GM19043 (cell line): ENCODE results near the gene GDA.

Source experiments
- ATAC-seq: cut with Tn5 transposase; IDR thresholded peaks from one replicate; pipeline ENCODE4 v1.9.1; 2021; ENCODE audit warnings: low read depth; ENCODE audit not compliant: unreplicated experiment

Gene GDA

DNA sequence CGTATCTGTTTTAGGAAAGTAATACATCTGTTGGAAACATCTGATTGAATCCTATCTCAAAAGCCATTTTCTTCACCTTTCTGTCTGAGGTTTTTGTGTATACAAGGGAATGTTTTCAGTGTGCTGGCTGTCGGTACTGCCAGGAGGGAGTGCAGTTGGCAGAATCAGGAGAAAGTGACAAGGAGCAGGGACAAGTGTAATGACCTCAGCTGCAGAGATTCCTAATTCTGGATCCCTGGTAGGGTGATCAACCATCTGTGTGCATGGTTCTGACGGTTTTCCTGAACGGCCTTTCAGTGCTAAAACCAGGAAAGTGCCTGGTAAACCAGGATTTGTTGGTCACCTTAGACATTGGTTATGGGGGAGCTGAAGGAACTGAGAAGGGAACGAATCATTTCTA, 1.6 kb upstream of the GDA start:
- no peak for ATAC-seq

- no peak for ATAC-seq
Measured at GRCh38 chr9:72150127-72150526, 887 bp downstream of the GDA start.

DNA sequence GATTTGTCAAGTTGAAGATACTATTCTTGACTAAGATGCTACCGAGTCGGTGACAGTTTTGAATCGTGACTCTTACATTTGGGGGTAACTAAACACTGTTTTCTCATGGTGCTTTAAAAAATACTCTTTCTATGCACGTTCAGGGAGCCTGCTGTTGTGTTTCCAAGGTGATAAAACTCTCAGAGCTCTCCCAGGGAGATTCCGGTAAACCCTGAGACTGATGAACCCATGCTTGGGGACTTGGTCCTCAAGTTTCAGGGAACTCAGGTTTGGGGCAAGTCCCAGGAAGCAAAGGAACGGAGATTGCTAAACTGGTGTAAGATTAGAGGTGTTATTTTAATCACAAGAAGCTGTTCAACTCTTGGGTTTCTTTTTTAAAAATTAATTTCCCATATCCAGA, 1.4 kb downstream of the GDA start:
- no peak for ATAC-seq

DNA sequence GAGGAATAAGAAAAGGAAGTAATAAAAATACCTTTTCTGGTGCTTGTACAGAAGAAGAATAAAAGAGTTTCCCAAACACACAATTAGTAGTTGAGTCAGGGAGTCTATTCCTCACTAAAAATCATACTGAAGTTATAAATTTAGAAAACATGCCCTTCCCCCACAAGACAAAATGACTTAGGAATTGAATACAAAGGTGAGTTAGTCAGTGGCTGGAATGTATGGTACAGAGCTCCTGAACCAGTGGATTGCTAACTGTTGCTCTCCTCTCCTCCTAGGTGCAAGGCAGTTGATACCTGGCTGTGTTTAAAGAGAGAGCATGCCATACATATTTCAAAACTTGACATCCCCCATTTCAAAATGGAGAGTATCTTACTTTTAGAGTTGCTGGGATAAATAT, 1.9 kb downstream of the GDA start:
- no peak for ATAC-seq

DNA sequence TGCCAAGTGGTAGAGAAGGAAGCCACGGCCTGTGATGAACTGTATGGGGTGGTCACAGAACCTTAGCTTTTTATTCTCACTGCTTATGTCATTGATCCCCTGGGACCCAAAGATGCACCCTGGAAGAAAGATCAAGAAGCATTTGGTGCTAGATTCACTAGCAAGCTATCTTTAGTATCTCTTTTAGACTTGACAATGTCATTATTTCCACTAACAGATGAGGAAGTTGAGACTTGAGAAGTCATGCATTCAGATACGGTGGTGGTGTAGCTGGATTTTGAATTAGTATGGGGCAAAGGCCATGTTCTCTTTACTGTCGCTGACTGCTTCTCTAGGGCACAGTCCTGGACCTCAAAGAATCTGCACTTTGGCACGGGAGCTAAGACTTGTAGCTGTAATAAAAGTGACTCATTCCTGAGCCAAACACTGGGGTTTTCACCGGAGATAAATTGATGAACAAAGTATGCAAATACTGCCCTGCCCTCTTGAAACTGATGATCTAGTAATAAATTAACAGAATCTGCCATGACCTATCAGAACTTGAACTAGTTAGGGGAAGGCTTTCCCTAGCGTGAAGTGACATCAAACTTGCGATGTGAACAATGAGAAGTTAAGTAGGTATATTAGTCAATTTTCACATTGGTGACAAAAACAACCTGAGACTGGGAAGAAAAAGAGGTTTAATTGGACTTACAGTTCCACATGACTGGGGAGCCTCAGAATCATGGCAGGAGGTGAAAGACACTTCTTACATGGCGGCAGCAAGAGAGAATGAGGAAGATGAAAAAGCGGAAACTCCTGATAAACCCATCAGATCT, 5.4 kb downstream of the GDA start:
- peak; percentile 76 for ATAC-seq

DNA sequence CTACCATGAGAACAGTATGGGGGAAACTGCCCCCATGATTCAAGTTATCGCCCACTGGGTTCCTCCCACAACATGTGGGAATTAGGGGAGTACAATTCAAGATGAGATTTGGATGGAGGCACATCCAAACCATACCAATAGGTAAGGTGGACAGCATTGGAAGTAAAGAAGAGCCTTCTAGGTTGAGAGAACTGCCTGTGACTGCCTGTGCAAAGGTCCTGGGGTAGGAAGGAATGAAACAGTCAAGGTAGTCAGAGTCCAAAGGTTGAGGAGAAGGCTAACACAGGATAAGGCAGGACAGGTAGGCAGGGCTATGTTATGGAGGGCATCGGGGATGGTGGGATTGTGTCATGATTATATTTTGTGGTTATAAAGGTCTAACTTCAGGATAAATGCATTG, 6.1 kb downstream of the GDA start:
- no peak for ATAC-seq

- ATAC-seq = no peak
Measured at GRCh38 chr9:72156586-72156985, 7.3 kb downstream of the GDA start.

DNA sequence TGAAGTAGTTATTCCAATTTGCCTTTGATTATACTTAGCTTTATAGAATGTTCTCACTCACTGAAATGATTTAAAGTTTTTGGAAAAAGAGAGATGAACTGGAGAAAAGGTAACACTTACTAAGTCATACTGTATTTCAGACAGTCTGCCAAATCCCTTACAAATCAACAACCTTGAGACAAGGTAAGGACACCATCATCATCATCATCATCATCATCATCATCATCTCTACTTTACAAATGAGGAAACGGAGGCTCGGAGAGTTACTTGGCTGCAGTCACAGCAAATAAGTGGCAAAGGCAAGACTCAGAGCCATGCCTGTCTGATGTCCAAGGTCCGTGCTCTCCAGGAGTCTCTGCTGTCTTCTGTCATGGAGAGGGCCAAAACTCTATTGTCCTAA, 9.4 kb downstream of the GDA start:
- ATAC-seq = no peak

GRCh38 chr9:72160446-72161123, 11.3 kb downstream of the GDA start:
- ATAC-seq = no peak

DNA sequence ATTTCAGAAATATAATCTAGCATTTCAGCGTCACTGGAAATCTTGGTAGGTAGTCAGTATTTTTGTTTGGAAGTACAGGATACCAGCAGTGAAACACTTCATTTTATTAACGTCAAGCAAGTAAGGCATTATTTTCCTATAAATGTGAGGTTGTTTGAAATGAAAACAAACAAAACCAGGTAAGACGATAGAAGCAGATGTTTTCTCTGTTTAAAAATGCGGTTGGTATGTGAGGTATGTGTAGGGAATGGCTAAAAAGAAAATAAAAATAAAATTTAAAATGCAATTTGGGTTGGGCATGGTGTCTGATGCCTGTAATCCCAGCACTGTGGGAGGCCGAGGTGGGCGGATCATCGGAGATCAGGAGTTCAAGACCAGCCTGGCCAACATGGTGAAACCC, 16.1 kb downstream of the GDA start:
- no peak for ATAC-seq

- ATAC-seq = no peak
Measured at GRCh38 chr9:72165821-72166547, 16.7 kb downstream of the GDA start.

GRCh38 chr9:72168075-72168474, 18.8 kb downstream of the GDA start:
- ATAC-seq = no peak

DNA sequence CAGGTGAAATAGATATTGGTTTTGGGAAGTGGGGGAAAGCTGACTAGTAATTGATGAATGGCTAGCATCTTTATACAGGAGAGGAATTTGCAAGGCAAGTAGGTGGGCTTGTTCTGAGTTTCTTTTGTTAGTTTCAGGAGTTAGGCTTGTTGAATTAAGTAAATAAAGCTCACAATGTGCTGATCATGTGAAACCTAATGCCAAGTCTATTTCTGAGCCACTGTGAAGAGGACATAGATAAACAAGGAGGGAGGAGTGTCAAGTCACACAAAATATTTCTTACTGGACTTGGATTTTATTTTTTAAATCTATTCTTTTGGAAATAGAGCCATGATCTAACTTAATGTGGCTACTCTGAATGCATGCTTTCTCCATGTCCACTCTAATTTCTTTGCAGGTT, 19.9 kb downstream of the GDA start:
- no peak for ATAC-seq

DNA sequence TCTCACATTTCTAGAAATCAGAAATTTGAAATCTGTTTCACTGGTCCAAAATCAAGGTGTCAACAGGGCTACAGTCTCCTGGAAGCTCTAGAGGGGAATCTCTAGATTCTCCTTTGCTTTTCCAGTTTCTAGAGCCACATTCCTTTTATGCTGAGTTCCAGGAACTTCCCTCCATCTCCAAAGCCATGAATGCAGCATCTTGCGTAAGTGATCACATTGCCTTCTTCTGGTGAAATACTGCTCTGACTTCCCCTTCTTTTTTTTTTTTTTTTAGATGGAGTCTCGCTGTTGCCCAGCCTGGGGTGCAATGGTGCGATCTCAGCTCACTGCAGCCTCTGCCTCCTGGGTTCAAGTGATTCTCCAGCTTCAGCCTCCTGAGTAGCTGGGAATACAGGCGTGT, 23.8 kb downstream of the GDA start:
- no peak for ATAC-seq

GRCh38 chr9:72185561-72185960, 36.3 kb downstream of the GDA start:
- ATAC-seq = no peak

- ATAC-seq = no peak
Measured at GRCh38 chr9:72187121-72187695, 38.0 kb downstream of the GDA start.

DNA sequence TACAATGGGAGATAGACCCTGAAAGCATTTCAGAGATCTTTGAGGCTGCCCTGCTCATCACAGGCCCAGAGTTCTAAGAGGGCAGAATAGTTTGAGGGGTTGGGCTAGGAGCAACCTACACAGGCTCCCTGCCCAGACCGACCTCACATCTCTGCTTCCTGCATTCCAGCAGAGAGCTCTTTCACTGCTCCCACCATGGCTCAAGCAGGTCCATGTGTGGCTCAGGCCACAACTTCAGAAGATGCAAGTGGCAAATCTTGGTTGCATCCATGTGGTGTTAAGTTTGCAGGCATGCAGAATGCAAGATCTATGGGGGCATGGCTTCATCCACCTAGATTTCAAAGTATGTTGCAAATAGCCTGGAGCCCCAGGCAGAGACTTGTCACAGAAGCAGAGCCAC, 39.0 kb downstream of the GDA start:
- no peak for ATAC-seq

- peak; percentile 92 for ATAC-seq
Measured at GRCh38 chr9:72193478-72193881, 44.2 kb downstream of the GDA start.

- no peak for ATAC-seq
Measured at GRCh38 chr9:72199238-72199637, 50.0 kb downstream of the GDA start.

- ATAC-seq = no peak
Measured at GRCh38 chr9:72200452-72200851, 51.2 kb downstream of the GDA start.

DNA sequence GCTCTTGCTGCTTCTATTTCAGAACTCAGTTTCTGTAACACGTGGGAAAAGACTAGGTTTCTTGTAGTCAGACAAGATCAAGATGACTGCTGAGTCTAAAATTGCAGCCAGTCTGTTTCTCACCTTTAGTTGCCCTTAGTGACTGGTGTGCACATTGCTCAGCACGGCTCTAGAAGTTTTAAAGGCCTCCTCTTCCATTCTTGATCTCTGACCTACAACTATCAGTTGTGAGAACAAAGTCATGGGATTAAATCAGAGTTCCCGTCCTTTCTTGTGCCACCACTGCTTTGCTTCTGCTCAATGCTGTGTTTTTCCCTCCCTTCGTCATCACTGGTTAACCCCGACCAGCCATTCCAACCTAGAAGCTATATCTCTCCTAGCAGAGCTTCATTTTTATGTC, 52.8 kb downstream of the GDA start:
- ATAC-seq = no peak
